ENCODE data around the gene OR4C12.
A peak's percentile ranks its signal among the peaks of the same experiment; 100 is the strongest.
"Not testable (repeated sequence)": the region's sequence is repeated elsewhere in the genome, so short reads cannot be mapped to it uniquely, and the experiment has no call there.

Gene OR4C12

GRCh38 chr11:49982435-49982834, at the start of gene OR4C12:
Gene OR4C12, minus strand, starts transcription at chr11:49982535. Its CDS starts 34 bp downstream, at chr11:49982501.
- not testable (repeated sequence) for DNase-seq (ENCODE audit: low spot score)

GRCh38 chr11:50030193-50030592, 47.9 kb upstream of the OR4C12 start:
- no peak for DNase-seq (ENCODE audit: low spot score)

GRCh38 chr11:49995565-49995964, 13.2 kb upstream of the OR4C12 start:
- peak; percentile 13 for DNase-seq (ENCODE audit: low spot score)

GRCh38 chr11:49973439-49973838, 8.9 kb downstream of the OR4C12 start:
- not testable (repeated sequence) for DNase-seq (ENCODE audit: low spot score)

- no peak for DNase-seq (ENCODE audit: low spot score)
These were observed 30.2 kb downstream of the OR4C12 start, which contains the start of gene OR4C13 for GRCh38 chr11:49952091-49952490. Gene OR4C13, plus strand, starts transcription at chr11:49952391. Its CDS starts 32 bp downstream, at chr11:49952423.

GRCh38 chr11:49948701-49949100, 33.6 kb downstream of the OR4C12 start:
- not testable (repeated sequence) for DNase-seq (ENCODE audit: low spot score)
